ENCODE results near the gene DPYD.

The DPYD gene

DNA sequence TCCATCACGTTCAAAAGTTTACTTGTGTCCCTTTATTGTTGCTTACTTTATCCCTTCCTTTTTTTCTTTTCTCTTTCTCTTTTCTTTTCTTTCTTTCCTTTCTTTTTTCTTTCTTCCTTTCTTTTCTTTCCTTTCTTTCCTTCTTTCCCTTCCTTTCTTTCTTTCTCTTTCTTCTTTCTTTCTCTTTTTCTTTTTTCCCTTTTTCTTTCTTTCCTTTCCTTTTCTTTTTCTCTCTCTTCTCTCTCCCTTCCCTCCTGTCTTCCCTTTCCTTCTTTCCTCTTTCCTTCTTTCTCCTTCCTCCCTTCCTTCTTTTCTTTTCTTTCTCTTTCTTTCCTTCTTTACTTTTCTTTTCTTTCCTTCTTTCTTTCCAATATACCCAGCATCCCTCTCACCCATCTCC lies 391.2 kb downstream of the DPYD start:
- Histone ChIP-seq H3K4me1 (ENCODE audit: control insufficient read depth in 1 of 2, insufficient read depth in 2 of 2, low read length in 2 of 2) (no peaks in the 10 kb centered on the region), H3K4me3 (ENCODE audit: low read depth in 1 of 2, low read length in 2 of 2) (no peak overlapping the region), H3K9me3 (ENCODE audit: control insufficient read depth in 1 of 2, low read length in 2 of 2) (no peaks in the 10 kb centered on the region), H3K27ac (ENCODE audit: low read length) (no peak overlapping the region), H3K27me3 (ENCODE audit: low read depth, low read length) (no peaks in the 10 kb centered on the region), H3K36me3 (ENCODE audit: control insufficient read depth in 1 of 2, insufficient read depth in 2 of 2, low read length in 2 of 2) (no peaks in the 10 kb centered on the region)

DNA sequence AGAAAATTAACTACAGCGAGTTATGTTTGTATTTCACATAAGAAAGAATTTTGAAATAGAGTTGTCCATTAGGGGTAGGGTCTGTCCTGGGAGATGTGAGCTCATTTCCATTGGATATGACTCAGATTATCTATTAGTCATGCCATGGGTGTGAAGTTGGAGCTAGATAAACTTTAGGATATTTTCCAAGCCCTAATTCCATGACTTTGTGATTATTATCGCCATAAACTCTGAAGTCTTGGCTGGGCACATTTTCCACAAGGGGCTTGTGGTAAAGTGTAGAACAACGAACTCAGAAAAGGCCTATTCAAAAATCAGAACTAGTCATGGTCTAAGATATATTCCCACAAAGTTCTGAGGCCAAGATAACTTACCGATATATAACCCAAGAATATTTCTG lies 396.6 kb downstream of the DPYD start:
- no peaks in the 10 kb centered on the region for H3K27me3 ChIP-seq (ENCODE audit: low read depth, low read length)
- peaks cover 0 to 3% of the 10 kb centered on the region in 2 donors for H3K9me3 ChIP-seq (ENCODE audit: control insufficient read depth in 1 of 2, low read length in 2 of 2)
- H3K4me3 ChIP-seq (ENCODE audit: low read depth in 1 of 2, low read length in 2 of 2) = no peak overlapping the region
- no peaks in the 10 kb centered on the region for H3K36me3 ChIP-seq (ENCODE audit: control insufficient read depth in 1 of 2, insufficient read depth in 2 of 2, low read length in 2 of 2)
- no peak overlapping the region for H3K27ac ChIP-seq (ENCODE audit: low read length)
- H3K4me1 ChIP-seq (ENCODE audit: control insufficient read depth in 1 of 2, insufficient read depth in 2 of 2, low read length in 2 of 2) = no peaks in the 10 kb centered on the region

DNA sequence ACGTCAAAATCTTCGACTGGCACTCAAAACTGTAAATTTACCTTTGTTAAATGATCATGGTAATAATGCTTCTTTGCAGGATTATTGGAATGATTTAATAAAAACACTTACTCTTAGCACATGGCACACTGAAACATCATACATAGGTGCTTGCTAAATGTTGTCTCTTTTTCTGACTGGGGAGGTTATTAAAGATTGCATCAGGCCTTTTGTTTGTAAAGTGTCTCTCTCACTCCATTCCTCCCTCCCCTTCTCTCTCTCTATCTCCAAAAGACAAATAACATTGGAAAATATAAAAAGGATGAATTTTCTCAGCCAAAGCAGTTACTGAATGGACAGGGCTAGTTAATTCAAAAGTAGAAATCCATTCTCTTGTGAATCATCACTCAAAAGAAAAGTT lies 404.2 kb downstream of the DPYD start:
- Histone ChIP-seq H3K27me3 (ENCODE audit: low read depth, low read length) (no peaks in the 10 kb centered on the region), H3K27ac (ENCODE audit: low read length) (no peak overlapping the region), H3K4me1 (ENCODE audit: control insufficient read depth in 1 of 2, insufficient read depth in 2 of 2, low read length in 2 of 2) (no peaks in the 10 kb centered on the region), H3K4me3 (ENCODE audit: low read depth in 1 of 2, low read length in 2 of 2) (no peak overlapping the region), H3K9me3 (ENCODE audit: control insufficient read depth in 1 of 2, low read length in 2 of 2) (no peaks in the 10 kb centered on the region), H3K36me3 (ENCODE audit: control insufficient read depth in 1 of 2, insufficient read depth in 2 of 2, low read length in 2 of 2) (no peaks in the 10 kb centered on the region)

DNA sequence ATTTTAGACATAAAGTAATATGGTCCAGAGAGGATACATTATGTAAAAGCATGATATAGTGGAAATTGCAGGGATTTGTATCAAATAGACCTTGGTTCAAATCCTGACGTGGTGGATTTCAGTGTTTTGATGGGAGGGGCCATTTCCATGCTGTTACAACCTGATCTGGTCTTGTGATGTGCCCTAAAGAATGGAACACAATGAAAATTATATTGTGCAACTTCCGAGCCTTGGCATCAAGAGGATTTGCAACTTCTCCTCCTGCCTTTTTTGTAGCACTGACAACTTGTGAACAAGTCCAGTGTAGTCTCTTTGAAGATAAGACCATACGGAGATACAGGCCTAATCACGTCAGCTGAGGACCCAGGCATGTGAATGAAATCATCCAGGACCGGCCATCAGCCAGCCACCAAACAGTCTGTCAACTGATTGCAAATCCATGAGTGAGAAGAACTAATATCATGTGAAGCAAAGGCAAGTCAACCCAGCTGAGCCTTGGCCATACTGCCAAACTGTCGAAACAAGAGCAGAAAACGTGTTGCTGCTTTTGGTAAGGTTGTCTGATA lies 412.1 kb downstream of the DPYD start:
- Histone ChIP-seq H3K4me3 (ENCODE audit: low read depth in 1 of 2, low read length in 2 of 2) (no peak overlapping the region), H3K9me3 (ENCODE audit: control insufficient read depth in 1 of 2, low read length in 2 of 2) (peaks cover 0 to 3% of the 10 kb centered on the region in 2 donors), H3K36me3 (ENCODE audit: control insufficient read depth in 1 of 2, insufficient read depth in 2 of 2, low read length in 2 of 2) (peaks cover 0 to 7% of the 10 kb centered on the region in 2 donors), H3K27ac (ENCODE audit: low read length) (no peak overlapping the region), H3K27me3 (ENCODE audit: low read depth, low read length) (no peaks in the 10 kb centered on the region), H3K4me1 (ENCODE audit: control insufficient read depth in 1 of 2, insufficient read depth in 2 of 2, low read length in 2 of 2) (no peaks in the 10 kb centered on the region)

DNA sequence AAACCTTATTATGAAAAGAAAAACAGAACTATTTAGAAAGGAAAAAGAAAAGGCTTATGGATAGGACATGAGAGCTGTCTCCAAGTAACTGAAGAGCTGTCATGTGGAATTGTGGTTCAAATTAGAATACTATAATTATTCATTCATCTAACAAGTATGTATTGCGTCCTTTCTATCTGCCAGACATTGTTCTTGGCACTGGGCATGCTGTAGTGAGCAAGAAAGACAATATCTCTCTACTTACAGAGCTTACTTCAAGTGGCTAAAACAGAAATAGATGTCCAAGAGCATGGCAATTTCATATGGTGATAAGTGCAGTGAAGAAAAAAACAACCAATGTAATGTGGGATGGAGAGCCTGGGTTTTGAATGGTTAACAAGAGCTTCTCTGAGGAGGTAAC lies 413.0 kb downstream of the DPYD start:
- no peaks in the 10 kb centered on the region for H3K27me3 ChIP-seq (ENCODE audit: low read depth, low read length)
- H3K4me3 ChIP-seq (ENCODE audit: low read depth in 1 of 2, low read length in 2 of 2) = no peak overlapping the region
- H3K27ac ChIP-seq (ENCODE audit: low read length) = no peak overlapping the region
- peaks cover 0 to 3% of the 10 kb centered on the region in 2 donors for H3K9me3 ChIP-seq (ENCODE audit: control insufficient read depth in 1 of 2, low read length in 2 of 2)
- no peaks in the 10 kb centered on the region for H3K4me1 ChIP-seq (ENCODE audit: control insufficient read depth in 1 of 2, insufficient read depth in 2 of 2, low read length in 2 of 2)
- H3K36me3 ChIP-seq (ENCODE audit: control insufficient read depth in 1 of 2, insufficient read depth in 2 of 2, low read length in 2 of 2) = peaks cover 0 to 7% of the 10 kb centered on the region in 2 donors

DNA sequence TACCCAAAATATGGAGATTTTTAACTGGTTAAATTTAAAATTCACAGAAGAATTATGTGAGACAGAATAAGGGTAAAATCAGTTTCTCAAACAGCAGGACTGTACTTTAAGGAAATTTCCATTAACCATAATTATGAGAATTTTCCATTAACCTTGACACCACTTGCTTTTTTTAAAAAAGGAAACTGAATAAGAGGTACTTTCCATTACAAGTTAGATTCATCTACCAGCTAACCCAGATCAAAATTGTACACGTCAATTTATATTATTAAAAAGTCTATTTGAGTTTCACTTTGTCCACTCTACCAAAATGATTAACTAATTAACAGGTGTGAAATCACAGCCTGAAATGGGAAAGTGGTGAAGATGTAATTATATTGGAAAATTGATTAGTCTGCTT lies 414.5 kb downstream of the DPYD start:
- Histone ChIP-seq H3K36me3 (ENCODE audit: control insufficient read depth in 1 of 2, insufficient read depth in 2 of 2, low read length in 2 of 2) (peaks cover 0 to 7% of the 10 kb centered on the region in 2 donors), H3K9me3 (ENCODE audit: control insufficient read depth in 1 of 2, low read length in 2 of 2) (peaks cover 0 to 3% of the 10 kb centered on the region in 2 donors), H3K27ac (ENCODE audit: low read length) (no peak overlapping the region)

DNA sequence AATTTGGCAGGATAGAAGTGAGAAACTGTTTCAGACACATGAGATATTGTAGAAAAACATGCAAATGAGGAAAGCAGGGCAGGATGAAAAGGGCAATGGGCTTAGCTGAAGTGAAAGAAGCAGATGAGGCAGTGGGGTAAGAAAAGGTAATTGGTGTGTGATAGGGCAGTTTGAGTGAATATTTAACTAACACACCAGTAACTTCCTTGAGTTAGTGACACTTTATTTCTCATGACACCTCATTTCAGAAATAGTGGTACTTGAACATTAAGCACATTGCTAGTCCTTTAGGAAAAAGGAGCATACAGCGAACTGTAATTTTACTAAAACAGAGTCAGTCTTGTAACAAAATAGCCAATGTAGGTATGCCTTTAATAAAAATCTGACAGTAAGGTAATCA lies 415.0 kb downstream of the DPYD start:
- Histone ChIP-seq H3K27ac (ENCODE audit: low read length) (no peak overlapping the region), H3K4me1 (ENCODE audit: control insufficient read depth in 1 of 2, insufficient read depth in 2 of 2, low read length in 2 of 2) (peaks cover 0 to 2% of the 10 kb centered on the region in 2 donors), H3K36me3 (ENCODE audit: control insufficient read depth in 1 of 2, insufficient read depth in 2 of 2, low read length in 2 of 2) (peaks cover 0 to 5% of the 10 kb centered on the region in 2 donors), H3K9me3 (ENCODE audit: control insufficient read depth in 1 of 2, low read length in 2 of 2) (peaks cover 0 to under 1% of the 10 kb centered on the region in 2 donors), H3K27me3 (ENCODE audit: low read depth, low read length) (no peaks in the 10 kb centered on the region), H3K4me3 (ENCODE audit: low read depth in 1 of 2, low read length in 2 of 2) (no peak overlapping the region)

More for the DNA sequence above, 414.5 kb downstream of the DPYD start:
- H3K4me3 ChIP-seq (ENCODE audit: low read depth in 1 of 2, low read length in 2 of 2) = no peak overlapping the region
- no peaks in the 10 kb centered on the region for H3K27me3 ChIP-seq (ENCODE audit: low read depth, low read length)
- no peaks in the 10 kb centered on the region for H3K4me1 ChIP-seq (ENCODE audit: control insufficient read depth in 1 of 2, insufficient read depth in 2 of 2, low read length in 2 of 2)

DNA sequence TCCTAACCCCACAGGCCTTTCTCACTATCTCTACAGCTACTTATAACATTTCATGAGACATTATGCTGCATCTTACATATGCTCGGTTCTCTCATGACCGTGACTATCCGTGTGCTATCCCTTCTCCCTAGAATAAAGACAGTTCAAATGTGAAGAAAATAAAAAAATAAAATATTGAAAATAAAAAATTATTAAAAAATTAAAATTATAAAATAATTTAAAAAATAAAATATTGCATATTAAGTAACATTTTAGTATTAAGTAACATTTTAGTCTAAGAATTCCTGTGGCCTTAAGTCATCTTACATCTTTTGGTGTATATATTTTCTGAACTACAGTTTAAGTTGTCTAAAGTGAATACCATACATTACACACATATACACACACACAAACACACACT lies 415.5 kb downstream of the DPYD start:
- Histone ChIP-seq H3K4me3 (ENCODE audit: low read depth in 1 of 2, low read length in 2 of 2) (no peak overlapping the region), H3K36me3 (ENCODE audit: control insufficient read depth in 1 of 2, insufficient read depth in 2 of 2, low read length in 2 of 2) (no peaks in the 10 kb centered on the region), H3K27ac (ENCODE audit: low read length) (no peak overlapping the region), H3K27me3 (ENCODE audit: low read depth, low read length) (no peaks in the 10 kb centered on the region), H3K4me1 (ENCODE audit: control insufficient read depth in 1 of 2, insufficient read depth in 2 of 2, low read length in 2 of 2) (peaks cover 0 to 3% of the 10 kb centered on the region in 2 donors), H3K9me3 (ENCODE audit: control insufficient read depth in 1 of 2, low read length in 2 of 2) (no peaks in the 10 kb centered on the region)

DNA sequence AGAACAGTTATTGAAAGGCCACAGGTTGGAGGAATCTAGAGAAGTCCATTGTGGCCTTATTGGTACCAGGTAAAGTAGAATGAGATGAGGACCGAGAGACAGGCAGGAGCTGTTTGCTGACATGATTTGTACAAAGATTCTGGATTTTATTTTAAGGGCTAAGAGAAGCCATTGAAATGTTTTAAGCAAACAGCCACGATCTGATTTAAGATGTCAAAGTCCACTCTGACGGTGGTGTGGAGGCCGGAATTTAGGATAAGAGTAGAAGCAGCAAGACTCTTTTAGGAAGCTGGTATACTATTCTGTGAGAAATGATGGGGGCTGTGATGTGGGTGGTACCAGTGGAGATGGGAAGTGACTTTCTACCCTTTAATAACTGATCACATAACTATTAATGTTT lies 418.5 kb downstream of the DPYD start:
- H3K36me3 ChIP-seq (ENCODE audit: control insufficient read depth in 1 of 2, insufficient read depth in 2 of 2, low read length in 2 of 2) = no peaks in the 10 kb centered on the region
- H3K27ac ChIP-seq (ENCODE audit: low read length) = no peak overlapping the region
- H3K27me3 ChIP-seq (ENCODE audit: low read depth, low read length) = no peaks in the 10 kb centered on the region
- H3K4me1 ChIP-seq (ENCODE audit: control insufficient read depth in 1 of 2, insufficient read depth in 2 of 2, low read length in 2 of 2) = peaks cover 0 to 3% of the 10 kb centered on the region in 2 donors
- no peak overlapping the region for H3K4me3 ChIP-seq (ENCODE audit: low read depth in 1 of 2, low read length in 2 of 2)
- no peaks in the 10 kb centered on the region for H3K9me3 ChIP-seq (ENCODE audit: control insufficient read depth in 1 of 2, low read length in 2 of 2)

DNA sequence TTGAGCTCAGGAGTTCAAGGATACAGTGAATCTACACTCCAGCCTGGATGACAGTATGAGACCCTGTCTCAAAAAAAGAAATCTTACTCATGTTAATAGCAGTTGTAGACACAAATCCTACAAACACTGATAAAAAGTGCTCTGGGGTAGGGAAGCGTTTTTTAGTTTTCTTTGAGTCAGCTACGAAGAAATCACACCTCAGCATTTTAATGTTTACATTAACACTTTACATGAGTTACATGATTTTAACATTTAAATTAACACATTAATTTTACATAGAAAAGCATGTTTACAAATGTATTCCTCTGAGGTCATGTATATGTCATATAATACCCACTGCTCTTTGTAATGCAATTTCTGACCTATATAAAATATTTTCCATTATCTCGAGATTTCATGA lies 419.2 kb downstream of the DPYD start:
- H3K27ac ChIP-seq (ENCODE audit: low read length) = no peak overlapping the region
- no peaks in the 10 kb centered on the region for H3K36me3 ChIP-seq (ENCODE audit: control insufficient read depth in 1 of 2, insufficient read depth in 2 of 2, low read length in 2 of 2)
- H3K4me1 ChIP-seq (ENCODE audit: control insufficient read depth in 1 of 2, insufficient read depth in 2 of 2, low read length in 2 of 2) = peaks cover 0 to 3% of the 10 kb centered on the region in 2 donors
- H3K9me3 ChIP-seq (ENCODE audit: control insufficient read depth in 1 of 2, low read length in 2 of 2) = no peaks in the 10 kb centered on the region
- no peaks in the 10 kb centered on the region for H3K27me3 ChIP-seq (ENCODE audit: low read depth, low read length)
- H3K4me3 ChIP-seq (ENCODE audit: low read depth in 1 of 2, low read length in 2 of 2) = no peak overlapping the region

DNA sequence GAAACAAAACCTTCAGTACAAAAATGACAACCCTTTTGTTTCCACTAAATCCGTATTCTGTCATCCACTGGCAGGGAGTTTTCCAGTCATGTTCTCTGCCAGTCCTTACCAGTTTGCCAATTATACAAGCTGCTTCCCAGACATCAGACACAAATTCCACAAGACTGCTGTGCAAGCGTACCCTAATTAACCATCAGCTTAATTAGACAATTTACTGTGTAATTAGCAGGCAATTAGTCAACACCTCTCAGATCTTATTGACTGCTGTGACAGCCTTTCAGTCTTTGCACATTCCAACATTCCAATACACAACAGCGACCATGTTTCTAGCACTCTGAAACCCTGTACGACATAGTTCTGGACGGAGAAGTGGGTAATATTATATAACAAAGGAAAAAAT lies 420.1 kb downstream of the DPYD start:
- Histone ChIP-seq H3K36me3 (ENCODE audit: control insufficient read depth in 1 of 2, insufficient read depth in 2 of 2, low read length in 2 of 2) (no peaks in the 10 kb centered on the region), H3K27me3 (ENCODE audit: low read depth, low read length) (no peaks in the 10 kb centered on the region), H3K4me1 (ENCODE audit: control insufficient read depth in 1 of 2, insufficient read depth in 2 of 2, low read length in 2 of 2) (peaks cover 0 to 3% of the 10 kb centered on the region in 2 donors), H3K4me3 (ENCODE audit: low read depth in 1 of 2, low read length in 2 of 2) (no peak overlapping the region), H3K9me3 (ENCODE audit: control insufficient read depth in 1 of 2, low read length in 2 of 2) (no peaks in the 10 kb centered on the region), H3K27ac (ENCODE audit: low read length) (no peak overlapping the region)

DNA sequence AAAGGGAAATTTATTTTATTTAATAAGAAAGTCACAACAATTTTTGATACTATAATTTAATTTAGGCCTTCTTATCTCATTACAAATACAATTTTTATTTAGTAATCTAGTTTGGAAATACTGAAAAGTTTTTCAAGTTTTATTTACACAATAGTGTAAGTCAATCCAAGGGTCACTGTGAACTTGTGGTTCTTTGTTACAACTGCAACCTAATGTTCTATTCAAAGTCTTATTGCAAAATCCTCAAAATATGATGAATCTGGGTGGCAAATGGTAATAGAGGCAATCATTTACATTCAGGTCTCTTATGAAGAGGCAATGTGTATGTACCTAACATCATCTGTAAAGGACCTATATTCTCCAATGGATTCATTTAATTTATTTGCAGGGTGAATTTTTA lies 421.2 kb downstream of the DPYD start:
- Histone ChIP-seq H3K4me1 (ENCODE audit: control insufficient read depth in 1 of 2, insufficient read depth in 2 of 2, low read length in 2 of 2) (peaks cover 0 to 3% of the 10 kb centered on the region in 2 donors), H3K4me3 (ENCODE audit: low read depth in 1 of 2, low read length in 2 of 2) (no peak overlapping the region), H3K27ac (ENCODE audit: low read length) (no peak overlapping the region), H3K27me3 (ENCODE audit: low read depth, low read length) (no peaks in the 10 kb centered on the region), H3K36me3 (ENCODE audit: control insufficient read depth in 1 of 2, insufficient read depth in 2 of 2, low read length in 2 of 2) (no peaks in the 10 kb centered on the region), H3K9me3 (ENCODE audit: control insufficient read depth in 1 of 2, low read length in 2 of 2) (no peaks in the 10 kb centered on the region)

Measured in muscle layer of duodenum (tissue), 2 donors.